DOHH2 (cell line): ENCODE measurements around the gene GAPVD1.

Experiments
- CTCF ChIP-seq: fragments of 200-600 bp; sonication (generic); IDR thresholded peaks from one replicate; pipeline ENCODE4 v1.5.1; 2014; ENCODE audit warnings: antibody characterized with exemption, mild to moderate bottlenecking, low read depth, low read length; ENCODE audit not compliant: poor library complexity, severe bottlenecking
- EZH2phosphoT487 ChIP-seq: fragments of 200-600 bp; sonication (generic); IDR thresholded peaks from 2 replicates; pipeline ENCODE4 v1.6.1; 2017; ENCODE audit warnings: borderline replicate concordance, mild to moderate bottlenecking, antibody characterized with exemption, low read length, moderate library complexity, mixed read lengths

DNA sequence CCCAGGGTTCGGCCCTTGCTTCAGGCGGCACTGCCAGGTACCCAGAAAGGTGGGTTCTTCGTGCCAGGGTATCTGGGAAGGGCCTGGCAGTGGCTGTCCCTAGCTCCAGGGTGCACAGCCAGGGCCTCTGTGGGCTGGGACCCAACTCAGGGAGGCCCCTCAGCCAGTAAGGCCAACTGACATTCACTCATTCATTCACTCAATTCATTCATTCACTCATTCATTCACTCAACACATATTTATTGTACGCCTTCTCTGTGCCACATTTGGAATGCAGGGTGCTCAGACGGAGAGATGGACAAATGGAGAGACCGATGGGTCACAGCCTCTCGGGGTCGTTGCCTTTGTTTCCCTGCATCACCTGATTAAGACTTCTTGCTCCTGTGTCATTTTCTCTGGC is 154.9 kb downstream of the GAPVD1 start:
- TF ChIP-seq CTCF (no peak), EZH2phosphoT487 (no peak)
